HL-60/S4 treated with retinoic acid at 250 ng/mL for 4 days and 3 days (cell line): Measurements from ENCODE around the gene PEX14.
"Not testable (repeated sequence)": the region's sequence is repeated elsewhere in the genome, so short reads cannot be mapped to it uniquely, and the experiment has no call there.

Experiments used
- in situ Hi-C: fragments of 300-500 bp; cut with MboI; formaldehyde crosslinking; loops from 2 replicates; pipeline ENCODE4 v1.7.0; 2022; ENCODE audit warnings: low sequenced_read_pairs

The PEX14 gene, protein sequence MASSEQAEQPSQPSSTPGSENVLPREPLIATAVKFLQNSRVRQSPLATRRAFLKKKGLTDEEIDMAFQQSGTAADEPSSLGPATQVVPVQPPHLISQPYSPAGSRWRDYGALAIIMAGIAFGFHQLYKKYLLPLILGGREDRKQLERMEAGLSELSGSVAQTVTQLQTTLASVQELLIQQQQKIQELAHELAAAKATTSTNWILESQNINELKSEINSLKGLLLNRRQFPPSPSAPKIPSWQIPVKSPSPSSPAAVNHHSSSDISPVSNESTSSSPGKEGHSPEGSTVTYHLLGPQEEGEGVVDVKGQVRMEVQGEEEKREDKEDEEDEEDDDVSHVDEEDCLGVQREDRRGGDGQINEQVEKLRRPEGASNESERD

GRCh38 chr1:10474613-10475507, at the start of gene PEX14:
Gene PEX14 (plus strand): TSS chr1:10474950. CDS start chr1:10474967, 17 bp downstream.
- in situ Hi-C loops = no loop called here

DNA sequence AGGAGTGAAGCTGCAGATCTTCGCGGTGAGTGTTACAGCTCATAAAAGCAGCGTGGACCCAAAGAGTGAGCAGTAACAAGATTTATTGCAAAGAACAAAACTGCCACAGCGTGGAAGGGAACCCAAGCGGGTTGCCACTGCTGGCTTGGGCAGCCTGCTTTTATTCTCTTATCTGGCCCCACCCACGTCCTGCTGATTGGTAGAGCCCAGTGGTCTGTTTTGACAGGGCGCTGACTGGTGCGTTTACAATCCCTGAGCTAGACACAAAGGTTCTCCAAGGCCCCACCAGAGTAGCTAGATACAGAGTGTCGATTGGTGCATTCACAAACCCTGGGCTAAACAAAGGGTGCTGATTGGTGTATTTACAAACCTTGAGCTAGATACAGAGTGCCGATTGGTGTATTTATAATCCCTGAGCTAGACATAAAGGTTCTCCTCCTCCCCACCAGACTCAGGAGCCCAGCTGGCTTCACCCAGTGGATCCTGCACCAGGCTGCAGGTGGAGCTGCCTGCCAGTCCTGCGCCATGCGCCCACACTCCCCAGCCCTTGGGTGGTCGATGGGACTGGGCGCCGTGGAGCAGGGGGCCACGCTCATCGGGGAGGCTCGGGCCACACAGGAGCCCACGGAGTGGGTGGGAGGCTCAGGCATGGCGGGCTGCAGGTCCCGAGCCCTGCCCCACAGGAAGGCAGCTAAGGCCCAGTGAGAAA, 48.8 kb upstream of the PEX14 start:
- in situ Hi-C loops = not testable (repeated sequence)

- in situ Hi-C loops = not testable (repeated sequence)
Measured at GRCh38 chr1:10426535-10426848, 48.3 kb upstream of the PEX14 start.

DNA sequence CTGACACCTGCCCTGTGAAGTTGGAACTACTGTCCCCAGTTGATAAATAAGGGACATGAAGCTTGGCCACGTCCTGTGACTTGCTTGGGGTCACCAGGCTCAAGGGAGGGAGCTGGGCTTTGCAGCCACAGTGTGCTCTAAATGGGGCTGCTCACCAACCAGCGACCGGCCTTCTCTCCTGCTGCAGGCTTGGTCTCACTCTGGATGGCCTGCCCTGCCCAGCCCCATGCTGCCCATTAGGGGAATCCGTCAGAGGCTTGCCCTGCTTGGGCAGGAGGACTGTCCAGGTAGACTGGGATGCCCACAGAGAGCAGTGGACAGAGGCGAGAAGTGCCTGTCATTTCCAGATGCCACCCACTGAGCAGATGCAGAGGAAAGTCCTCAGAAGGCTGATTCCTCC, 45.8 kb upstream of the PEX14 start:
- in situ Hi-C loops = no loop called here

DNA sequence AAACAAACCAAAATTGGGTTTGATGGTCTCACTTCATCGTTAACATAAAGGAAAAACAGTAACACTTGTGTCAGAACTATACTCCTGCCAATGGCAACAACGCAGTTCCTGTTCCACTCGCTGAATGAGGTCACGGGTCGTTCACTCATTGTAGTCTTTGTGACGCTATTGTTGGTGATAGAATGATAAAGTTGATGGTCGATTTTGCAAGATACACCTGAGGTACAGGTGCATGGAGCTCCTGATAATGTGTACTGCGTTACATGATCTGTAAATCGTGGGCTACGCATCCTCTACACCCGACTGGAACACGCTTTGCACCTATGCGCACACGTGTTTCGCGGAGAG, 44.9 kb upstream of the PEX14 start:
- in situ Hi-C loops = no loop called here

GRCh38 chr1:10430216-10431069, 44.3 kb upstream of the PEX14 start, which contains the start of gene CENPS:
Gene CENPS (plus strand): TSS chr1:10430433. CDS start chr1:10430518, 85 bp downstream.
- in situ Hi-C loops = no loop called here

DNA sequence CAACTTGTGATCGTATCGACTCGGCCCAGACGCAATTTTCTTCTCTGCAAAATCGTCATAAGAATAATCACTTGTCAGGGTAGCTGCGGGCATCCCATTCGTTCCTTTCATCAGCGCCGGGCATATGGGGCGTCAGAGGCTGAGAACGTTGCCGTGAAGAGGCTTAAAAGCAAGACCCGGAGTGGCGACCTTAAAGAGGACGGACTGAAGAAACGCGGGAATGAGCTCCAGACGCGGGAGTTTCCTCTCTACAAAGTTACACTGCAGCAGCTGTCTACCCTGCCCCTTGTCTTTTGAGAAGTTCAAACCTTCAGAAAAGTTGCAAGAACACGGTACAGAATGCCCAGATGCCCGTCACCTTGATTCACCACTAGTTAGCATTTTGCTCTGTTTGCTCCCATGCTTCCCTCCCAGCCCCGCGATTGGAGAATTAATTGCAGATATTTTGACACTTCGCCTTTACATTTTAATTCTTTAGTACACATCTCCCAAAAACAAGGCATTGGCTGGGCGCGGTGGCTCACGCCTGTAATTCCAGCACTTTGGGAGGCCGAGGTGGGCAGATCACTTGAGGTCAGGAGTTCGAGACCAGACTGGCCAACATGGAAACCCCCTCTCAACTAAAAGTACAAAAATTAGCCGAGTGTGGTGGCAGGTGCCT, 43.5 kb upstream of the PEX14 start:
- in situ Hi-C loops = no loop called here

DNA sequence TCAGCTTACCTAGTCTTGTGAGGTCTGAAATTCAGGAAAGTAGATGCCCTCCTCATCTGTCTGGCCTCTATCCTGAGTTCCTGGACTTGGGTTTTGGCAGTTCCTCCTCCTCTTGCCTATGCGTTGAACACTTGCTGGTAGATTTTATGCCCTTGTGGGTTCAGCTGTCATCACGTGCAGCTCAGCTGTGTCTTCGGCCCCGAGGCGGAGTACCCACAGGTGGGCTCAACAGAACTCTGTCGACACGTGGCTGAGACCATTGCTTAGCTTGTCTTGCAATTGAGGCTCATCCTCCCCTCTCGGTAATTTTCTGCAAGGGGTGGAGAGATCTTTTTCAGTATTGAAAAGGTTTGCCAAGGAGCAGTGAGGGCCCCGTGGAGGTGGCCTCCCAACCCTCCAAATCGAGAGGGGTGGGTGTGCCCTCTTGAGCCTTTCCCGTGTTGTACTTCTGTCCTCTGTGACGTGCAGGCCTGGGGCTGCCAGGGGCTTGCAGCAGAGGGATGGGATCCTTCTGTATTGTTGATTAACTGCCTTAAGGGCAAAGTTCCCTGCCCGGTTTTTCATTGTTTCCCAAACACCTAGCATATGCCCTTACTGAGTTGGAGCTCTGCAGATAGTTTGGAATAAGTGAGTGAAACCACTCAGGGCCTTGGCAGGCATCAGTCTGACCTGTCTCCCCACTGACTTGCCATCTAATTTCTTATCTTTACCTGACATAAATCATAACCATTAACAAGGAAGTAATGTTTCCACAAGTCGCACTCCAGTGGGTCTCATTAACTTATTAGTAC, 41.6 kb upstream of the PEX14 start:
- in situ Hi-C loops = no loop called here

- in situ Hi-C loops = no loop called here
Measured at GRCh38 chr1:10433790-10434189, 41.0 kb upstream of the PEX14 start.

GRCh38 chr1:10434590-10434989, 40.2 kb upstream of the PEX14 start:
- in situ Hi-C loops = no loop called here

- in situ Hi-C loops = no loop called here
Measured at GRCh38 chr1:10437052-10437451, 37.7 kb upstream of the PEX14 start.

DNA sequence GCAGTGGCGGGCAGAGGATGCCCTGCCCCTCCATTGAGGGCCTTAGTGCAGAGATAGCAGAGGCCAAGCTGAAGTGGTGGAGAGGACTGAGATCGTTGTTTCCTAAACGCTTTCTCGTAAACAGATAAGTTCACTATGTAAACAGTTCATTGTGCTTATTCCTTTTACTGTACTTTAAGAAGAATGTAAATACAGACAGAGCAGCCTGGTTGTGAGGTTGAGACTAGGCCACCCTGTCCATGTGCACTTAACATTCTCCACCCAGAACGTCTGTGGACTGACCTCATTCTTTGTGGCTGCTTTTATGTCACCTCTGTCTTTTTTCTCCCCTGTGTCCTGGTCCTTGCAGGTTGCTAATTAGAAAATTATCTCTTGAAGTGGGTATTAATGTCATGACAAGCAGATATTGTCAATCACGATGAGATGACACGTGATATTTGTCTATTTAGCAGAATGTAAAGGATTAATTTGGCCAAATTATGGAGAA, 36.0 kb upstream of the PEX14 start:
- in situ Hi-C loops = no loop called here

DNA sequence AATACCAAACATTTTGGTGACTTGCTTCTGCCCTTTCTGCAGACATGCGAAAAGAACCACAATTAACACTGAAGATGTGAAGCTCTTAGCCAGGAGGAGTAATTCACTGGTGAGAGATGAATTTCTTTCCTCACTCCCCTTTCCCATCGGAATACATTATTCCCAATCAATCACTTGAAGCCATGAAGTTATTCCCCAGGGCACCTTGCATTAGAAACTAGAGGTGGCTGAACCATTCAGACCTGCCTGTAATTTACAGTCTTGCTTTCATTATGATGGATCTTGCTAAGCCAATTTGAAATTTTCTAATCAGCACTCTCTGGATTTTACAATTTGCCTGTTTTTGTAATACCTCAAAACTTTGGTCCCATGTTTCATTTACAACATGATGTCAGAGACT, 34.4 kb upstream of the PEX14 start:
- in situ Hi-C loops = no loop called here

- in situ Hi-C loops = no loop called here
Measured at GRCh38 chr1:10440794-10441193, 34.0 kb upstream of the PEX14 start.

- in situ Hi-C loops = no loop called here
Measured at GRCh38 chr1:10444248-10444647, 30.5 kb upstream of the PEX14 start.

DNA sequence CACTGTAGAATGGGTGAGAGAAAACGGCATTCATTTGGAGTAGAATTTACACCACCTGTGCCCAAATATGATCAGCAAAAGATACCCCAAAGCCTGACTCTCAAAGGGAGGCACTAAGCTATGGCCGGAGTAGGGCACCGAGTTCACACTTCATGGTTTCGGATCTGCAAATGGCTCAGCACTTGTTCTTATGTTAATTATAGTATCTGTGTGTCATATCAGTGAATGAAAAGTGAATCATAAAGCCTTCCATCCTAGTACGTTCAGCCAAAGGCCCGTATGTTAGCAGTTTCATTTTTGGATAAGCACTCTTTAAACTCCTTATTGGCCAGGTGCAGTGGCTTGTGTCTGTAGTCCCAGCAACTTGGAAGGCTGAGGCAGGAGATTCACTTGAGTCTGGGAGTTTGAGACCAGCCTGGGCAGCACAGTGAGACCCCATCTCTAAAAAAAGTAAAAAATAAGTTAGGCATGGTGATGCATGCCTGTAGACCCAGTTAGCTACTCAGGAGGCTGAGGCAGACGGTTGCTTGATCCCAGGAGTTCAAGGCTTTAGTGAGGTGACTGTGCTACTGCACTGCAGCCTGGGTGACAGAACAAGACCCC, 29.9 kb upstream of the PEX14 start:
- in situ Hi-C loops = no loop called here

- in situ Hi-C loops = no loop called here
Measured at GRCh38 chr1:10446790-10447422, 27.8 kb upstream of the PEX14 start.

DNA sequence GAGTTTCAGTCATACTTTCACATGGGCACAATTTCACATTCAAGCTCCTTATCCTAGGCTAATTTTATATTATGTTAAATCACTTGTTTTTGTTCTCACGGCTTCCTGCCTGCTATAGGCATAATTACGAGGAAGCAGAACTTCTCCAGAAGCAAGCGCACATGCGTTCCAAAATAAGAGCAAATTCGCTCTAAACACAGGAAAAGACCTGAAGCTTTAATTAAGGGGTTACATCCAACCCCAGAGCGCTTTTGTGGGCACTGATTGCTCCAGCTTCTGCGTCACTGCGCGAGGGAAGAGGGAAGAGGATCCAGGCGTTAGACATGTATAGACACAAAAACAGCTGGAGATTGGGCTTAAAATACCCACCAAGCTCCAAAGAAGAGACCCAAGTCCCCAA, 25.0 kb upstream of the PEX14 start, which contains the start of gene CORT:
Gene CORT (plus strand): TSS at position 281 of the 400 bp plus-strand sequence. CDS start 193 bp downstream, outside the sequence.
- in situ Hi-C loops = no loop called here
